GM19099 (cell line): Measurements from ENCODE around the gene TMEM175.

Source experiments
- POLR2A ChIP-seq: IDR thresholded peaks from 3 replicates; pipeline ENCODE4 v1.6.1; 2011; ENCODE audit warnings: low read depth; ENCODE audit not compliant: insufficient read length; ENCODE audit errors: extremely low read depth

The TMEM175 gene, protein sequence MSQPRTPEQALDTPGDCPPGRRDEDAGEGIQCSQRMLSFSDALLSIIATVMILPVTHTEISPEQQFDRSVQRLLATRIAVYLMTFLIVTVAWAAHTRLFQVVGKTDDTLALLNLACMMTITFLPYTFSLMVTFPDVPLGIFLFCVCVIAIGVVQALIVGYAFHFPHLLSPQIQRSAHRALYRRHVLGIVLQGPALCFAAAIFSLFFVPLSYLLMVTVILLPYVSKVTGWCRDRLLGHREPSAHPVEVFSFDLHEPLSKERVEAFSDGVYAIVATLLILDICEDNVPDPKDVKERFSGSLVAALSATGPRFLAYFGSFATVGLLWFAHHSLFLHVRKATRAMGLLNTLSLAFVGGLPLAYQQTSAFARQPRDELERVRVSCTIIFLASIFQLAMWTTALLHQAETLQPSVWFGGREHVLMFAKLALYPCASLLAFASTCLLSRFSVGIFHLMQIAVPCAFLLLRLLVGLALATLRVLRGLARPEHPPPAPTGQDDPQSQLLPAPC

DNA sequence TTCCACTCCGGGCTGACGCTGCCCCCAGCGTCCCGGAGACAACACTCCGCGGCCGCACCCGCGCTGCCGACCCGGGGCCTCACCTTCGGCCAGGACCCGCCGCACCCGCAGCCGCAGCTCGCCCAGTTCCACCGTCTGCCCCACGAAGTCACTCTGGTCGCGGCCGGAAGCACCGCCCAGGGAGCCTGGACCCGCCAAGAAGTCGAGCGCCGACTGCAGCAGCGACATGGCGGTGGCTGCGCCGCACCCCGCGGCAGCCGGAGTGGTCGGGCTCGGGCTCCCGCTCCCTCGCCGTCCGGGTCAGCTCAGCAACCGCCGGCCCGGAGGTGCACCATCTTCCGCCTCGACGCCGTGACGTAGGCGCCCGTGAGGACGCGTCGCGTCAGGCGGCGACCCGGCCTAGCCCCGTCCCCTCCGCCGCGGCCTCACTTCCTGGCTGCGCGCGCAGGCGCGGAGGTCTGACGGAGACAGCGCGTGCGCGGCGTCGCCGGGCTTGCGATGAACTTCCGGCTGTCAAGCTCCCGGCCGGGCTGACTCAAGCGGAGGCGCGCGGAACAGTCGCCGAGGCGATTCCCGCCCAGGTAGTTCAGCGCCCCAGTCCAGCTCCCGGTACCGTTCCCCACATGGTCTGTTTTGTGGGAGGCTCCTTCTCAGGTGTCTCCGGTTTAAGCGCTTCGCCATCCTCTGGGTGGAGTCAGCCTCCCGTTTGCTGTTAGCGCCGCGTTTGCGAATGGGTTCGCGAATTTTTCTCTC, at the start of gene TMEM175, which contains the start of gene GAK:
Gene TMEM175 (plus strand): TSS at position 501 of the 753 bp plus-strand sequence. CDS start 15,280 bp downstream, outside the sequence.
Gene GAK (minus strand): TSS at position 357 of the 753 bp plus-strand sequence. CDS start 129 bp downstream, at position 228.
- peak; percentile 92 for TF ChIP-seq POLR2A

DNA sequence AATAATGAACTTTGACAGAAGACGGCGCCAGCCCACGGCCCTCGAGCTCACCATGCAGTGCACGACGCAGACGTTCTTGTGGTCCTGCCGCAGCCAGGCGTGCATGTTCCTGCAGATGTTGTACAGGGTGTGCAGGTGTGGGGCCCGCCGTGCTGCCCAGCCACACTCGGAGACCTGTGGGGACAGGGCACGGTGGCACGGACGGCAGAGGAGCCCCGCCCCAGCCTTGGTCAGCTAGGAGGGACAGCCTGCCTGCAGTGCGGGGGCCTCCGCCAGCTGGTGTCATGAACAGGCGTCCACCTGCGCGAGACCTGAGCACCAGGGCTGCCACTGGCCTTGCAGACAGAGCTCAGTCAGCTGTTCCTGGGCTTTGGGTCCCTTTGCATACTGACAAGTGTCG, 49.6 kb upstream of the TMEM175 start:
- TF ChIP-seq POLR2A = no peak

DNA sequence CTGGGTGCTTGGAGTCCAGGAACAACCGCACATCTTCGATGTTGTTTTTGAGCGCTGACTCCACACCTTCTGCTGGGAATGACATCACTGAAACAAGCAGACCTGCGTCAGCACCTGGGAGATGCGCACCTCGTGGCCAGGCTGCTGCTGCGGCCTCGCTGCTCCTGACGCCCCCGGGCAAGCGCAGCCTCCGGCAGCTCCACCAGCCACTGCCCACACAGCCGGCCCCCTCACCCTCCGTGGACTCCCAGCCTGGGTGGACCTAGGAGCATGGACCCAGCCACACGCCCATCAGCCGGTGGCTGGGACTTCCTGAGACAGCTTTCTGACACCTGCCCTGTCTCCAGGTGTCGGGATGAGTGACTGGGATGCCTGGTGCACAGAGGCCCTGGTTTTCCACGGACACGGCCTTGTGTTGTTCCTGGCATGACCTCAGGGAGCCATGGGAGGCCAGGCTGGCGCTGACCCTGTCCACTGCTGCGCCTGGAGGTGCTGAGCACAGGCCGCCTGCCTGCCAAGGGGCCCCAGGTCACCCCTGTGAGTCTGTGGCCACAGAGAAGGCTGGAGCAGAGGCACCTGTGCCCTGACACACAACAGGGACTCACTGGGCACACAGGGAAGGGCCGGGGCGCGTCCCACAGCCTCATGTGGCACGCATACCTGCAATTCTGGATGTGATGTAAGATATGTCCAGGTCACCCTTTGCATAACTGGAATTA, 48.7 kb upstream of the TMEM175 start:
- no peak for TF ChIP-seq POLR2A

- no peak for TF ChIP-seq POLR2A
Measured at GRCh38 chr4:884259-884658, 48.0 kb upstream of the TMEM175 start.

GRCh38 chr4:884896-885295, 47.4 kb upstream of the TMEM175 start:
- no peak for TF ChIP-seq POLR2A

- no peak for TF ChIP-seq POLR2A
Measured at GRCh38 chr4:885353-885752, 46.9 kb upstream of the TMEM175 start.

DNA sequence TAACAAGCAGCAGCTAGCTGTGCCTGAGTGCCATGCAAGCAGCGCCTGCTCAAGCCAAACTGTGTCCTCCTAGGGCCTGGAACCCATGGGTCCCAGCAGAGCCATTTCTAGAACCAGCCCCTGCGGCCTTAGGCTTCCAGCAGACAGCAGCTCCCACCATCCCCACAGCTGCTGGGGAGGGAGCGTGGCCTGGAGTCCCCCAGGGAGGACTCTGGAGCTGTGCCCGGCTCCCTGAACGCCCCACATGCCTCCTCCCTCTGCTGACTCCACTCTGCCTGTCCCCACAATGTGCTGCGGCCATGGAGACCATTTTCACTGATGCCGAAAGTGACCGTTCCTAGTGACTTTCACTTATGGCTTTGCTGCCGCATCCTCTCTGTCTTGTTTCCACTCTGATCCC, 46.0 kb upstream of the TMEM175 start:
- TF ChIP-seq POLR2A = no peak

DNA sequence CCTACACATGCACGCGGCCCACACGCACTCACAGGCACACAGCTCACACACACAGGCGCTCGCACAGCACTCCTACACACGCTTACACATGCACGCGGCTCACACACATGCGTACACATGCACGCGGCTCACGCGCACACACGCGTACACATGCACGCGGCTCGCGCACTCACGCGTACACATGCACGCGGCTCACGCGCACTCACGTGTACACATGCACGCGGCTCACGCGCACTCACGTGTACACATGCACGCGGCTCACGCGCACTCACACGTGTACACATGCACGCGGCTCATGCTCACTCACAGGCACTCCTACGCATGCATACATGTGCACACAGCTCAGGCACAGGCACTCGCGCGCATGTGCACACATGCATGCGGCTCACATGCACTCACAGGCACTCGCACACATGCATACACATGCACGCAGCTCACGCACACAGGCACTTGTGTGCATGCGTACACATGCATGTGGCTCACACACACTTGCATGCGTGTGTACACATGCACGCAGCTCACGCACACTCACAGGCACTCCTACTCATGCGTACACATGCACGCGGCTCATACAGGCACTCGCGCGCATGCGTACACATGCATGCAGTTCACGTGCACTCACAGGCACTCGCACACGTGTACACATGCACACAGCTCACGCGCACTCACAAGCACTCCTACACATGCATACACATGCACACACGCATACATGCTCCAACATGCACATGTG, 45.1 kb upstream of the TMEM175 start:
- TF ChIP-seq POLR2A = no peak

GRCh38 chr4:888029-888428, 44.2 kb upstream of the TMEM175 start:
- no peak for TF ChIP-seq POLR2A

GRCh38 chr4:889516-889915, 42.7 kb upstream of the TMEM175 start:
- TF ChIP-seq POLR2A = no peak

DNA sequence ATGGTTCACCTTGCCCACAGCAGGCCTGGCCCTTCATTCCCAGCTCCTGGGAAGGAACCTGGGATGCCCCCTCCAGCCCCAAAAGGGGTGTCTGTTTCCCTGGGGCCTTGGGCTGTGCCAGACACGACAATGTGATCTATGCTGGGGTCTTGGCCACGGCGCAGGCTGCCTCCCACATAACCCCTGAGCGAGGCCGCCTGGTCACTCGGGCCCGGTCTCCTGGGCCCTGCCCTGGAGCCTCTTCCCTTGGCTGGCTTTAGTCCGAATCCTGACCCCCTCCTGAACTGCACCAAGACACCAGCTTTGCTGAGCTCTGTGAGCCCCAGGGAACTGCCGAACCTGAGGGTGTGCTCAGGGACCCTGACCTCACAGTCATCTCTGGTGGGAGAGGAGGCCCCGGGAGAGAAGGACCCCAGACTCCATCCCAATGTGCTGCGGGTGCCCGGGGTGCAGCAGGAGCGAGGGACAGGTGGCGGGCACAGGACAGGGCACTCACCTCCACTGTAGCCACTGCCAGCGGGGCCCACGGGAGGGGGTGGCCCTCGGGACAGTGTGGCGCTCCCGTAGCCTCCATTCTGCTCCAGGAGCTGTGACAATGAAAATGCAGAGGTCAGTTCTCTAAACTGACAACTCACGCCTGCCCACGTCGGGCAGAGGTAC, 42.1 kb upstream of the TMEM175 start:
- no peak for TF ChIP-seq POLR2A

- no peak for TF ChIP-seq POLR2A
Measured at GRCh38 chr4:891747-892146, 40.5 kb upstream of the TMEM175 start.

DNA sequence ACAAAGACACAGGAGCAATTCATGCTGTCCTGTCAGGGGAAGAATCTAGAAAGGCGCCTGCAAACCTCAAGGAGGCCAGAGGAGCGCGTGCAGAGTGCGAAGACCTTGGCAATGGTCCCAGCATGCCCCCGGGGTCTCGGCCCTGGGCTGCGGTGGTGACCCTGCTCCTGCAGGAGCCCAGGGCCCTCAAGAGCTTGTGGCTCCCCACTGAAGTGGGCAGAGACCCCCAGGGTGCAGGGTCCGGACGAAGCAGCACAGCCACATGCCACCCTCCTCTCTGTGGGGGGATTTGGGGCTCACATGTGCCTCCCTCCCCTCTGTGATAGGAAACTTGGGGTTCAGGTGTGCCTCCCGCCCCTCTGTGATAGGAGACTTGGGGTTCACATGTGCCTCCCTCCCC, 39.5 kb upstream of the TMEM175 start:
- no peak for TF ChIP-seq POLR2A
